SHP77 (cell line): ENCODE results near the gene ZNF512B.
"Not testable (repeated sequence)": the region's sequence is repeated elsewhere in the genome, so short reads cannot be mapped to it uniquely, and the experiment has no call there.

Source experiments
- DNase-seq, 2 experiments: peaks; one replicate each; lab custom pipeline; 2025; lab: John Stamatoyannopoulos, UW

Gene ZNF512B

GRCh38 chr20:63978319-63979228, 8.8 kb upstream of the ZNF512B start:
- peak; percentile 94 to 96 for DNase-seq

GRCh38 chr20:63977739-63978276, 8.1 kb upstream of the ZNF512B start:
- DNase-seq: no peak

- no peak for DNase-seq
Observed at GRCh38 chr20:63976980-63977738, 7.4 kb upstream of the ZNF512B start.

- not testable (repeated sequence) for DNase-seq
Observed at GRCh38 chr20:63976511-63976910, 6.8 kb upstream of the ZNF512B start.

- peak; percentile 92 to 94 for DNase-seq
Observed at GRCh38 chr20:63974402-63975200, 4.9 kb upstream of the ZNF512B start.

GRCh38 chr20:63973636-63974401, 4.1 kb upstream of the ZNF512B start:
- peak; percentile 74 to 89 for DNase-seq

- no peak for DNase-seq
Observed at GRCh38 chr20:63973160-63973479, 3.4 kb upstream of the ZNF512B start.

GRCh38 chr20:63972312-63973159, 2.8 kb upstream of the ZNF512B start:
- DNase-seq: no peak

GRCh38 chr20:63971960-63972311, 2.2 kb upstream of the ZNF512B start:
- DNase-seq: not testable (repeated sequence)

- DNase-seq: no peak
Observed at GRCh38 chr20:63970714-63971431, 1.1 kb upstream of the ZNF512B start.

- no peak for DNase-seq
Observed at GRCh38 chr20:63968928-63969760, 586 bp downstream of the ZNF512B start.

GRCh38 chr20:63968136-63968927, 1.4 kb downstream of the ZNF512B start:
- DNase-seq: no peak

- no peak for DNase-seq
Observed at GRCh38 chr20:63967330-63968135, 2.2 kb downstream of the ZNF512B start.

GRCh38 chr20:63966944-63967322, 2.8 kb downstream of the ZNF512B start:
- no peak for DNase-seq

GRCh38 chr20:63966172-63966943, 3.4 kb downstream of the ZNF512B start:
- no peak for DNase-seq

- DNase-seq: no peak
Observed at GRCh38 chr20:63964412-63964811, 5.3 kb downstream of the ZNF512B start.
